H1 (cell line): ENCODE measurements around the gene ARMS2. TPM values are rescaled to one million over a fixed set of nuclear protein-coding genes. Genes with fewer than 3 reads are reported as not detected.

Experiments used
- ASH2L ChIP-seq: fragments of 200-600, 300-600 bp; sonication (generic); IDR thresholded peaks from one replicate; pipeline ENCODE4 v1.7.1; 2017; ENCODE audit warnings: low read length
- ZNF274 ChIP-seq: IDR thresholded peaks from 2 replicates; pipeline ENCODE4 v1.7.0; 2012; ENCODE audit warnings: low read length, borderline replicate concordance; ENCODE audit errors: extremely low read depth
- polyA plus RNA-seq, 7 experiments: library from polyadenylated mRNA; depleted of rRNA in 3 of 7; stranded (reverse) in 5 of 7; unstranded in 2 of 7; fragments of >200 nt in 5 of 7; fragments of 200-250 nt in 2 of 7; gene quantifications; 1 replicate in 5 of 7; 2 replicates in 1 of 7; 4 replicates in 1 of 7; pipeline versions ENCODE4 v1.2.1 to v1.2.3, GENCODE V29; 2011 to 2013; ENCODE audit warnings: missing spikeins in 2 of 7, mixed read lengths in 2 of 7
- total RNA-seq: library from RNA; stranded (reverse); fragmentation: NEBNext Ultra II Directional; extraction: Animal tissue kit (Norgen Biotek cat#: 25700); gene quantifications from 2 replicates; pipeline ENCODE4 v1.2.1, GENCODE V29; 2021
- TF ChIP-seq, protein P1 (sequence below): fragments of 300-600 bp; sonication (generic); IDR thresholded peaks from 2 replicates; pipeline ENCODE4 v1.7.1; 2012; ENCODE audit warnings: low read length, moderate library complexity, mild to moderate bottlenecking, inconsistent platforms; ENCODE audit not compliant: insufficient replicate concordance
- TF ChIP-seq, protein P2 (sequence below): IDR thresholded peaks from 2 replicates; pipeline ENCODE4 v1.6.1; 2011; ENCODE audit warnings: low read depth, mild to moderate bottlenecking, low read length; ENCODE audit not compliant: insufficient read depth

ARMS2 gene
- total and polyA plus RNA-seq, 2 of the 8 experiments (the other 6 are each of a cell fraction or from before 2014, with no cell fraction given): not detected

DNA sequence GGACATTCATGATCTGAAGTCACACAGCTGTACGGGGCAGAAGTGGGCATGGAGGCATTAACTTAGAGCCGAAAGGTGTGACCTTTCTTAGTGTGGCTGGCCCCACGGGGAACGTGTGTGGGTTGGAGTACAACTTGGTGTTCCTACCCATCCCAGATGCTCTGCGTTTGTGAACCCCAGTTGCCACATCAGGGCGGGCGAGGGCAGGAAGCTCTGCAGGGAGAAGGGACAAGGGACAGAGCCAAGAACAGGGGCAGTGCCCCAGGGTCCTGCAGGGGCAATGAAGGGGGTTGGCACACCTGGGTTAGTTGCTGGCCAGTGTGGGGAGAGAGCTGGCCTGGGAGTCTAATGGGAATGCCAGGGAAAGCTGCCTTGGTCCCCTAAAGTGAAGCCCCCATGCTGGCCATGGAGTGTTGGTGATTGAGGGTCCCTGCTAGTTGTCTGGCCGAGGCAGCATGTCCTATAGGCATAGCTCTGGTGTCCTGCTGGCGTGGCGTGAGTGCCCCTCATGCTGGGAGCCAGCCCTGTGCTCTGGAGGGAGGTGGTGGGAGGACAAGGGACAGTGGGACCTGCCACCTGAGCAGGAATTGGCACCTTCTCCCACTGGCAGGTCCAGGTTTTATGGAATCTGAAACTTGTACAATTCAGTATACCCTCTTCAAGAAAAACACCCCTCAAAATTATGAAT is 25.8 kb downstream of the ARMS2 start (continued):
- TF ChIP-seq, protein P1, sequence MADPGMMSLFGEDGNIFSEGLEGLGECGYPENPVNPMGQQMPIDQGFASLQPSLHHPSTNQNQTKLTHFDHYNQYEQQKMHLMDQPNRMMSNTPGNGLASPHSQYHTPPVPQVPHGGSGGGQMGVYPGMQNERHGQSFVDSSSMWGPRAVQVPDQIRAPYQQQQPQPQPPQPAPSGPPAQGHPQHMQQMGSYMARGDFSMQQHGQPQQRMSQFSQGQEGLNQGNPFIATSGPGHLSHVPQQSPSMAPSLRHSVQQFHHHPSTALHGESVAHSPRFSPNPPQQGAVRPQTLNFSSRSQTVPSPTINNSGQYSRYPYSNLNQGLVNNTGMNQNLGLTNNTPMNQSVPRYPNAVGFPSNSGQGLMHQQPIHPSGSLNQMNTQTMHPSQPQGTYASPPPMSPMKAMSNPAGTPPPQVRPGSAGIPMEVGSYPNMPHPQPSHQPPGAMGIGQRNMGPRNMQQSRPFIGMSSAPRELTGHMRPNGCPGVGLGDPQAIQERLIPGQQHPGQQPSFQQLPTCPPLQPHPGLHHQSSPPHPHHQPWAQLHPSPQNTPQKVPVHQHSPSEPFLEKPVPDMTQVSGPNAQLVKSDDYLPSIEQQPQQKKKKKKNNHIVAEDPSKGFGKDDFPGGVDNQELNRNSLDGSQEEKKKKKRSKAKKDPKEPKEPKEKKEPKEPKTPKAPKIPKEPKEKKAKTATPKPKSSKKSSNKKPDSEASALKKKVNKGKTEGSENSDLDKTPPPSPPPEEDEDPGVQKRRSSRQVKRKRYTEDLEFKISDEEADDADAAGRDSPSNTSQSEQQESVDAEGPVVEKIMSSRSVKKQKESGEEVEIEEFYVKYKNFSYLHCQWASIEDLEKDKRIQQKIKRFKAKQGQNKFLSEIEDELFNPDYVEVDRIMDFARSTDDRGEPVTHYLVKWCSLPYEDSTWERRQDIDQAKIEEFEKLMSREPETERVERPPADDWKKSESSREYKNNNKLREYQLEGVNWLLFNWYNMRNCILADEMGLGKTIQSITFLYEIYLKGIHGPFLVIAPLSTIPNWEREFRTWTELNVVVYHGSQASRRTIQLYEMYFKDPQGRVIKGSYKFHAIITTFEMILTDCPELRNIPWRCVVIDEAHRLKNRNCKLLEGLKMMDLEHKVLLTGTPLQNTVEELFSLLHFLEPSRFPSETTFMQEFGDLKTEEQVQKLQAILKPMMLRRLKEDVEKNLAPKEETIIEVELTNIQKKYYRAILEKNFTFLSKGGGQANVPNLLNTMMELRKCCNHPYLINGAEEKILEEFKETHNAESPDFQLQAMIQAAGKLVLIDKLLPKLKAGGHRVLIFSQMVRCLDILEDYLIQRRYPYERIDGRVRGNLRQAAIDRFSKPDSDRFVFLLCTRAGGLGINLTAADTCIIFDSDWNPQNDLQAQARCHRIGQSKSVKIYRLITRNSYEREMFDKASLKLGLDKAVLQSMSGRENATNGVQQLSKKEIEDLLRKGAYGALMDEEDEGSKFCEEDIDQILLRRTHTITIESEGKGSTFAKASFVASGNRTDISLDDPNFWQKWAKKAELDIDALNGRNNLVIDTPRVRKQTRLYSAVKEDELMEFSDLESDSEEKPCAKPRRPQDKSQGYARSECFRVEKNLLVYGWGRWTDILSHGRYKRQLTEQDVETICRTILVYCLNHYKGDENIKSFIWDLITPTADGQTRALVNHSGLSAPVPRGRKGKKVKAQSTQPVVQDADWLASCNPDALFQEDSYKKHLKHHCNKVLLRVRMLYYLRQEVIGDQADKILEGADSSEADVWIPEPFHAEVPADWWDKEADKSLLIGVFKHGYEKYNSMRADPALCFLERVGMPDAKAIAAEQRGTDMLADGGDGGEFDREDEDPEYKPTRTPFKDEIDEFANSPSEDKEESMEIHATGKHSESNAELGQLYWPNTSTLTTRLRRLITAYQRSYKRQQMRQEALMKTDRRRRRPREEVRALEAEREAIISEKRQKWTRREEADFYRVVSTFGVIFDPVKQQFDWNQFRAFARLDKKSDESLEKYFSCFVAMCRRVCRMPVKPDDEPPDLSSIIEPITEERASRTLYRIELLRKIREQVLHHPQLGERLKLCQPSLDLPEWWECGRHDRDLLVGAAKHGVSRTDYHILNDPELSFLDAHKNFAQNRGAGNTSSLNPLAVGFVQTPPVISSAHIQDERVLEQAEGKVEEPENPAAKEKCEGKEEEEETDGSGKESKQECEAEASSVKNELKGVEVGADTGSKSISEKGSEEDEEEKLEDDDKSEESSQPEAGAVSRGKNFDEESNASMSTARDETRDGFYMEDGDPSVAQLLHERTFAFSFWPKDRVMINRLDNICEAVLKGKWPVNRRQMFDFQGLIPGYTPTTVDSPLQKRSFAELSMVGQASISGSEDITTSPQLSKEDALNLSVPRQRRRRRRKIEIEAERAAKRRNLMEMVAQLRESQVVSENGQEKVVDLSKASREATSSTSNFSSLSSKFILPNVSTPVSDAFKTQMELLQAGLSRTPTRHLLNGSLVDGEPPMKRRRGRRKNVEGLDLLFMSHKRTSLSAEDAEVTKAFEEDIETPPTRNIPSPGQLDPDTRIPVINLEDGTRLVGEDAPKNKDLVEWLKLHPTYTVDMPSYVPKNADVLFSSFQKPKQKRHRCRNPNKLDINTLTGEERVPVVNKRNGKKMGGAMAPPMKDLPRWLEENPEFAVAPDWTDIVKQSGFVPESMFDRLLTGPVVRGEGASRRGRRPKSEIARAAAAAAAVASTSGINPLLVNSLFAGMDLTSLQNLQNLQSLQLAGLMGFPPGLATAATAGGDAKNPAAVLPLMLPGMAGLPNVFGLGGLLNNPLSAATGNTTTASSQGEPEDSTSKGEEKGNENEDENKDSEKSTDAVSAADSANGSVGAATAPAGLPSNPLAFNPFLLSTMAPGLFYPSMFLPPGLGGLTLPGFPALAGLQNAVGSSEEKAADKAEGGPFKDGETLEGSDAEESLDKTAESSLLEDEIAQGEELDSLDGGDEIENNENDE: no peak
- TF ChIP-seq ASH2L (no peak), ZNF274 (no peak)
- TF ChIP-seq, protein P2, sequence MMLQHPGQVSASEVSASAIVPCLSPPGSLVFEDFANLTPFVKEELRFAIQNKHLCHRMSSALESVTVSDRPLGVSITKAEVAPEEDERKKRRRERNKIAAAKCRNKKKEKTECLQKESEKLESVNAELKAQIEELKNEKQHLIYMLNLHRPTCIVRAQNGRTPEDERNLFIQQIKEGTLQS: no peak
- TF ChIP-seq, all 59 proteins: peak for 0
